Panc1 (cell line): ENCODE results near the gene GPR83. TPM values are rescaled to one million over a fixed set of nuclear protein-coding genes. Genes with fewer than 3 reads are reported as not detected.

Experiments
- ATAC-seq: fragments of 200-7000 bp; cut with Tn5 transposase; 2 replicates; pipeline ENCODE4 v1.9.1; 2020; ENCODE audit warnings: mild to moderate bottlenecking, moderate library complexity
- BruUV-seq: library from RNA; stranded (reverse); fragments of 400-500 nt; replicated peaks from 2 replicates; lab custom pipeline; 2021; lab: Mats Ljungman, UMichigan
- CTCF ChIA-PET: fragments of 300-600 bp; sonication (Branson Sonifier 250); formaldehyde crosslinking; loops from one replicate; lab custom pipeline; 2022; ENCODE audit warnings: antibody characterized with exemption; lab: Charles Lee
- POLR2A ChIA-PET: fragments of 300-600 bp; sonication (Branson Sonifier 250); formaldehyde crosslinking; loops from one replicate; lab custom pipeline; 2022; ENCODE audit warnings: antibody characterized with exemption; lab: Charles Lee
- DNase-seq: peaks from one replicate; pipeline ENCODE4 v3.0.0-alpha.2; 2010; ENCODE audit warnings: low read depth, low spot score
- H3K27ac ChIP-seq: 2 replicates; pipeline ENCODE4 v1.5.1; 2011; ENCODE audit warnings: mild to moderate bottlenecking, low read length, inconsistent platforms
- H3K27me3 ChIP-seq: fragments of 200-500 bp; sonication (Bioruptor generic); 2 replicates; pipeline ENCODE4 v1.6.0; 2014; ENCODE audit warnings: low read length, inconsistent platforms; ENCODE audit not compliant: control insufficient read depth, insufficient read depth
- H3K36me3 ChIP-seq: fragments of 200-500 bp; sonication (Bioruptor generic); 2 replicates; pipeline ENCODE4 v1.5.1; 2014; ENCODE audit warnings: inconsistent platforms, mild to moderate bottlenecking, low read length, moderate library complexity; ENCODE audit not compliant: control insufficient read depth, insufficient read depth
- H3K4me1 ChIP-seq: 2 replicates; pipeline ENCODE4 v1.5.1; 2011; ENCODE audit warnings: inconsistent platforms, mild to moderate bottlenecking, low read length, moderate library complexity; ENCODE audit not compliant: control insufficient read depth, insufficient read depth
- H3K4me3 ChIP-seq, 2 experiments: 2 replicates each; pipeline ENCODE4 v1.5.1; 2011 to 2012; ENCODE audit warnings: low read depth in 2 of 2, low read length in 2 of 2, mild to moderate bottlenecking in 2 of 2, inconsistent platforms in 1 of 2, moderate library complexity in 1 of 2
- H3K9me3 ChIP-seq: fragments of 200-500 bp; sonication (Bioruptor generic); 2 replicates; pipeline ENCODE4 v1.5.1; 2014; ENCODE audit warnings: low read depth, mild to moderate bottlenecking, inconsistent platforms, low read length, moderate library complexity; ENCODE audit not compliant: control insufficient read depth, insufficient read depth
- POLR2AphosphoS5 ChIP-seq: IDR thresholded peaks from 2 replicates; pipeline ENCODE4 v1.6.1; 2012; ENCODE audit warnings: mild to moderate bottlenecking, low read depth, low read length, moderate library complexity
- SIN3A ChIP-seq: IDR thresholded peaks from 2 replicates; pipeline ENCODE4 v1.6.1; 2012; ENCODE audit warnings: low read depth, mild to moderate bottlenecking, low read length, moderate library complexity, borderline replicate concordance; ENCODE audit not compliant: insufficient read depth
- TCF7L2 ChIP-seq: IDR thresholded peaks from 2 replicates; pipeline ENCODE4 v1.6.1; 2011; ENCODE audit warnings: mild to moderate bottlenecking, low read depth, low read length, inconsistent platforms
- in situ Hi-C: cut with HindIII; loops from 2 replicates; pipeline ENCODE4 v1.10.0; 2016; ENCODE audit warnings: low sequenced_read_pairs, low pct_unique_long_range_greater_than_20kb
- intact Hi-C: fragments of 100-400 bp; cut with micrococcal nuclease; formaldehyde crosslinking; loops from one replicate; pipeline ENCODE4 v1.10.0; 2022; ENCODE audit not compliant: unreplicated experiment
- total RNA-seq: library from RNA; stranded (reverse); gene quantifications from one replicate; pipeline ENCODE4 v1.2.1, GENCODE V29; 2021; ENCODE audit not compliant: unreplicated experiment
- TF ChIP-seq, protein P1 (sequence below): fragments of 450-650 bp; IDR thresholded peaks from 2 replicates; pipeline ENCODE4 v1.5.1; 2017; ENCODE audit warnings: mild to moderate bottlenecking
- TF ChIP-seq, protein P2 (sequence below), 2 experiments: IDR thresholded peaks; 2 replicates each; pipeline ENCODE4 v1.6.1; 2011 to 2012; ENCODE audit warnings: low read depth in 2 of 2, control low read depth in 1 of 2, low read length in 1 of 2, mild to moderate bottlenecking in 1 of 2, moderate library complexity in 1 of 2; ENCODE audit not compliant: insufficient read depth in 1 of 2

The GPR83 gene
- total RNA-seq, 1 experiment from 2014 or later, result 0.05 TPM

DNA sequence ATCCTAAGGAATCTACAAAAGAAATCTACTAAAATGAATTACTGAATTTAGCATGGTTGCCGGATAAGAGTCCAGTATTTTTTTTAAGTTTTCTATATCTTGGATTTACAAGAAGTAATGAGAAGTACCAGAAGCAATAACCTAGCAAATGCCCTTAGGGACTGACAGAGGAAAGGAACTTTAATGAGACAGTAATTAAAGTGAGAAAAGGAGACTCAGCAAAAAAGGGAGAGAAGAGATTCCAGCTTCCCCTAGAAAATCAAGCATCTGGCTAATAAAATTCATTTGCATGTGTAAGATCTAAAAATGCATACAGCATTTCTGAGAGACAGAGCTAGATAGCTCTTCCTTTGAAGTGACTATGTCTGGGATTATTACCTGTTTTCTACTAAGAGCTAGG, 57.7 kb downstream of the GPR83 start:
- Histone ChIP-seq H3K27me3 (no peaks in the 10 kb centered on the region), H3K36me3 (no peaks in the 10 kb centered on the region), H3K4me3 (no peak overlapping the region), H3K27ac (no peak overlapping the region), H3K9me3 (no peaks in the 10 kb centered on the region), H3K4me1 (no peaks in the 10 kb centered on the region)
- POLR2A ChIA-PET, result no interaction called here
- intact Hi-C loops, result no loop called here
- CTCF ChIA-PET, result no interaction called here
- no peak for DNase-seq
- TF ChIP-seq, protein P1, sequence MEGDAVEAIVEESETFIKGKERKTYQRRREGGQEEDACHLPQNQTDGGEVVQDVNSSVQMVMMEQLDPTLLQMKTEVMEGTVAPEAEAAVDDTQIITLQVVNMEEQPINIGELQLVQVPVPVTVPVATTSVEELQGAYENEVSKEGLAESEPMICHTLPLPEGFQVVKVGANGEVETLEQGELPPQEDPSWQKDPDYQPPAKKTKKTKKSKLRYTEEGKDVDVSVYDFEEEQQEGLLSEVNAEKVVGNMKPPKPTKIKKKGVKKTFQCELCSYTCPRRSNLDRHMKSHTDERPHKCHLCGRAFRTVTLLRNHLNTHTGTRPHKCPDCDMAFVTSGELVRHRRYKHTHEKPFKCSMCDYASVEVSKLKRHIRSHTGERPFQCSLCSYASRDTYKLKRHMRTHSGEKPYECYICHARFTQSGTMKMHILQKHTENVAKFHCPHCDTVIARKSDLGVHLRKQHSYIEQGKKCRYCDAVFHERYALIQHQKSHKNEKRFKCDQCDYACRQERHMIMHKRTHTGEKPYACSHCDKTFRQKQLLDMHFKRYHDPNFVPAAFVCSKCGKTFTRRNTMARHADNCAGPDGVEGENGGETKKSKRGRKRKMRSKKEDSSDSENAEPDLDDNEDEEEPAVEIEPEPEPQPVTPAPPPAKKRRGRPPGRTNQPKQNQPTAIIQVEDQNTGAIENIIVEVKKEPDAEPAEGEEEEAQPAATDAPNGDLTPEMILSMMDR, result no peak
- TF ChIP-seq SIN3A, result no peak
- TF ChIP-seq TCF7L2, result no peak
- TF ChIP-seq, protein P2, sequence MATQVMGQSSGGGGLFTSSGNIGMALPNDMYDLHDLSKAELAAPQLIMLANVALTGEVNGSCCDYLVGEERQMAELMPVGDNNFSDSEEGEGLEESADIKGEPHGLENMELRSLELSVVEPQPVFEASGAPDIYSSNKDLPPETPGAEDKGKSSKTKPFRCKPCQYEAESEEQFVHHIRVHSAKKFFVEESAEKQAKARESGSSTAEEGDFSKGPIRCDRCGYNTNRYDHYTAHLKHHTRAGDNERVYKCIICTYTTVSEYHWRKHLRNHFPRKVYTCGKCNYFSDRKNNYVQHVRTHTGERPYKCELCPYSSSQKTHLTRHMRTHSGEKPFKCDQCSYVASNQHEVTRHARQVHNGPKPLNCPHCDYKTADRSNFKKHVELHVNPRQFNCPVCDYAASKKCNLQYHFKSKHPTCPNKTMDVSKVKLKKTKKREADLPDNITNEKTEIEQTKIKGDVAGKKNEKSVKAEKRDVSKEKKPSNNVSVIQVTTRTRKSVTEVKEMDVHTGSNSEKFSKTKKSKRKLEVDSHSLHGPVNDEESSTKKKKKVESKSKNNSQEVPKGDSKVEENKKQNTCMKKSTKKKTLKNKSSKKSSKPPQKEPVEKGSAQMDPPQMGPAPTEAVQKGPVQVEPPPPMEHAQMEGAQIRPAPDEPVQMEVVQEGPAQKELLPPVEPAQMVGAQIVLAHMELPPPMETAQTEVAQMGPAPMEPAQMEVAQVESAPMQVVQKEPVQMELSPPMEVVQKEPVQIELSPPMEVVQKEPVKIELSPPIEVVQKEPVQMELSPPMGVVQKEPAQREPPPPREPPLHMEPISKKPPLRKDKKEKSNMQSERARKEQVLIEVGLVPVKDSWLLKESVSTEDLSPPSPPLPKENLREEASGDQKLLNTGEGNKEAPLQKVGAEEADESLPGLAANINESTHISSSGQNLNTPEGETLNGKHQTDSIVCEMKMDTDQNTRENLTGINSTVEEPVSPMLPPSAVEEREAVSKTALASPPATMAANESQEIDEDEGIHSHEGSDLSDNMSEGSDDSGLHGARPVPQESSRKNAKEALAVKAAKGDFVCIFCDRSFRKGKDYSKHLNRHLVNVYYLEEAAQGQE (IDR thresholded peaks at IDR 0.05; ENCODE audit: insufficient read depth in 1 of 2, low read depth in 2 of 2, low read length in 1 of 2), result no peak
- TF ChIP-seq POLR2AphosphoS5, result no peak
- in situ Hi-C loops, result no loop called here
- no TSS peak for BruUV-seq
- no peak for ATAC-seq

DNA sequence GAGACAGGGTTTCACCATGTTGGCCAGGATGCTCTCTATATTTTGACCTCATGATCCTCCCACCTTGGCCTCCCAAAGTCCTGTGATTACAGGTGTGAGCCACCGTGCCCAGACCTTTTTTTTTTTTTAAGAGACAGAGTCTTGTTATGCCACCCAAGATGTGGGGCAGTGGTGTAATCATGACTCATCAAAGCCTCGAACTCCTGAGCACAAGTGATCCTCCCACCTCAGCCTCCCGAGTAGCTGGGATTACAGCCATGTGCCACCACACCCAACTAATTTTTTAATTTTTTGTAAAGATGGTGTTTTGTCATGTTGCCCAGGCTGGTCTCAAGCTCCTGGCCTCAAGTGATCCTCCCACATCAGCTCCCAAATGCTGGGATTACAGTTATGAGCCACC, 59.0 kb downstream of the GPR83 start:
- ChIA-PET POLR2A (interaction anchor here (0.7 kb wide), 1 partner anchor 1738 kb away, joined by 6 read pairs; no protein-coding TSS in a partner anchor), CTCF (interaction anchor here (0.6 kb wide), 1 partner anchor 229 kb away, joined by 4 read pairs; no protein-coding TSS in a partner anchor)
- in situ Hi-C loops (no loop called here), intact Hi-C loops (no loop called here)
- no TSS peak for BruUV-seq
- Histone ChIP-seq H3K9me3 (no peaks in the 10 kb centered on the region), H3K27me3 (no peaks in the 10 kb centered on the region), H3K4me1 (no peaks in the 10 kb centered on the region), H3K36me3 (no peaks in the 10 kb centered on the region), H3K4me3 (no peak overlapping the region), H3K27ac (no peak overlapping the region)
- ATAC-seq, result no peak
- TF ChIP-seq SIN3A, result no peak
- TF ChIP-seq, protein P1, result no peak
- DNase-seq, result no peak
